ENCODE data around the gene NUDT15.

GRCh38 chr13:48042894-48043293, 5.4 kb downstream of the NUDT15 start:
- no peak for TF ChIP-seq CTCF (IDR thresholded peaks at IDR 0.05)
- no peak for TF ChIP-seq POLR2A (IDR thresholded peaks at IDR 0.05)
